Lower lobe of right lung (tissue), 2 donors: ENCODE results near the gene HAPLN3. TPM values are rescaled to one million over a fixed set of nuclear protein-coding genes. Genes with fewer than 3 reads are reported as not detected.

ENCODE experiments used
- ATAC-seq, 2 donors: fragments of 200-7000 bp; cut with Tn5 transposase; one replicate each; pipeline ENCODE4 v1.9.1; 2020 to 2022; ENCODE audit warnings: mild to moderate bottlenecking in 2 of 2, moderate library complexity in 2 of 2
- DNase-seq: peaks from one replicate; pipeline ENCODE4 v3.0.0-alpha.2; 2020
- H3K27ac ChIP-seq: fragments of 200-600 bp; one replicate; pipeline ENCODE4 v1.8.0; 2022
- H3K27me3 ChIP-seq: fragments of 200-600 bp; one replicate; pipeline ENCODE4 v1.8.0; 2022; ENCODE audit warnings: low read depth
- H3K36me3 ChIP-seq: fragments of 200-600 bp; one replicate; pipeline ENCODE4 v1.8.0; 2022; ENCODE audit warnings: mild to moderate bottlenecking
- H3K4me1 ChIP-seq: fragments of 200-600 bp; one replicate; pipeline ENCODE4 v1.8.0; 2022
- H3K4me3 ChIP-seq: fragments of 200-600 bp; one replicate; pipeline ENCODE4 v1.8.0; 2022; ENCODE audit warnings: mild to moderate bottlenecking
- H3K9me3 ChIP-seq: fragments of 200-600 bp; one replicate; pipeline ENCODE4 v1.8.0; 2022
- CTCF ChIP-seq: fragments of 200-600 bp; IDR thresholded peaks from one replicate; pipeline ENCODE4 v1.8.0; 2022; ENCODE audit warnings: antibody characterized with exemption, mild to moderate bottlenecking
- intact Hi-C: fragments of 100-400 bp; cut with DNase I; formaldehyde crosslinking; loops from one replicate; pipeline ENCODE4 v1.11.0; 2022
- total RNA-seq: library from RNA; stranded (reverse); fragmentation: NEBNext Ultra II Directional; extraction: Animal tissue kit (Norgen Biotek cat#: 25700); gene quantifications from one replicate; pipeline ENCODE4 v1.2.1, GENCODE V29; 2021
- donor health status: DM: no; HTN: yes; CAD: no; lungs with severe emphysema.

HAPLN3 gene
- total RNA-seq, 1 donor from 2014 or later = 2.7 TPM

DNA sequence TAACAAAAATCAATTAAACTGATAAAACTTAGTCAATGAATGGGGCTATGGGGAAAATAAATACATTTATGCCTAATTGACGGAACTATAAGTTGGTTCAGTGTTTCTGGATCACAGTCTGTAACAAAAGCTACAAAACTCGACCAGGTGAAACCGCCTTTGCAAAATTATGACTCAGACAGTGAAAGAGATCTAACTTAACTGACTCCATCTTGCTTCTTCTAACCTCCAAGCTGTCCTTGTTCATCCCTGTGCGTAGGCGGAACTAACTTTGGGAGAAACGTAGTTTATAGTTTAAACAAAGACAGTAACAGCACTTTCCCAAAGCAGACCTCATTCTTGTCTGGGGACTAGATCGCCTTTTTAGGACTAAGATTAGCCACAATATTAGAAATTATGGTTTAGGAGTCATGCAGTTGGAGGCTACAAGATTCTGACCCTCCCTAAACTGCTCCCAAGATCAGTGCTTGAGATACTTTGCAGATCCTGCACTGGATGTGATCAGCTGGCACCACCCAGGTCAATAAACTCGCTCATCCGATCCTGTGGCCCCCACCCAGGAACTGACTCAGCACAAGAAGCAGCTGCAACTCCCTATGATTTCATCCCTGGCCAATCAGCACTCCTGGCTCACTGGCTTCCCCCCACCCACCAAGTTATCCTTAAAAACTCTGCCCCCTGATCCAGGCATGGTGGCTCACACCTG is 25.0 kb upstream of the HAPLN3 start:
- no peaks in the 10 kb centered on the region for H3K36me3 ChIP-seq
- no peak for DNase-seq
- intact Hi-C loops = no loop called here
- no peaks in the 10 kb centered on the region for H3K9me3 ChIP-seq
- no peak overlapping the region for H3K27ac ChIP-seq
- no peaks in the 10 kb centered on the region for H3K4me1 ChIP-seq
- ATAC-seq = no peak
- TF ChIP-seq CTCF = no peak
- no peaks in the 10 kb centered on the region for H3K27me3 ChIP-seq
- no peak overlapping the region for H3K4me3 ChIP-seq

- peak; percentile 83 to 90 for ATAC-seq
- no peak for DNase-seq
- Histone ChIP-seq H3K27ac (no peak overlapping the region), H3K4me3 (no peak overlapping the region), H3K9me3 (no peaks in the 10 kb centered on the region), H3K27me3 (no peaks in the 10 kb centered on the region), H3K4me1 (peaks cover 3% of the 10 kb centered on the region), H3K36me3 (no peaks in the 10 kb centered on the region)
- no peak for TF ChIP-seq CTCF
- intact Hi-C loops = no loop called here
These were observed 23.4 kb upstream of the HAPLN3 start for GRCh38 chr15:88918738-88919137.

DNA sequence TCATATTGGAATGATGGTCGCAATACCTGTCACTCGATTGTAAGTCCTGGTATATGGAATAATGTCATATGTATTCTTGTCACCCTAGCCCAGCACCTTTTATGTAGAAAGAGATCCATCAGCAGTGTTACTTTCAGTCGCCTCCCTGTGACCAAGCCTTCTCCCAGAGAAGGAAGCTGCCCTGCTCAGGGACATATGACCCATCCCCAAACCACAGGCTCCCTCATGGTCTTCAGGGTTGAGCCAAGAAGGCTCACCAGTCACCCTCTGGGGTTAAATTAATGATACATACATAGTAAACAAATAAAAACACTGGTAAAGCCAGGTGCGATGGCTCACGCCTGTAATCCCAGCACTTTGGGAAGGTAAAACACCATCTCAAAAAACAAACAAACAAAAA is 22.4 kb upstream of the HAPLN3 start:
- H3K36me3 ChIP-seq = no peaks in the 10 kb centered on the region
- ATAC-seq (no peak), DNase-seq (no peak)
- H3K27ac ChIP-seq = no peak overlapping the region
- TF ChIP-seq CTCF = no peak
- H3K4me3 ChIP-seq = no peak overlapping the region
- peaks cover 7% of the 10 kb centered on the region for H3K4me1 ChIP-seq
- no peaks in the 10 kb centered on the region for H3K9me3 ChIP-seq
- no peaks in the 10 kb centered on the region for H3K27me3 ChIP-seq
- intact Hi-C loops = no loop called here

- Histone ChIP-seq H3K36me3 (no peaks in the 10 kb centered on the region), H3K9me3 (no peaks in the 10 kb centered on the region), H3K4me3 (no peak overlapping the region), H3K27ac (no peak overlapping the region), H3K27me3 (no peaks in the 10 kb centered on the region), H3K4me1 (peaks cover 25% of the 10 kb centered on the region)
- intact Hi-C loops = no loop called here
- no peak for ATAC-seq
- no peak for TF ChIP-seq CTCF
- no peak for DNase-seq
These were observed 20.0 kb upstream of the HAPLN3 start for GRCh38 chr15:88915354-88915753.

GRCh38 chr15:88913850-88914169 is 18.5 kb upstream of the HAPLN3 start:
- intact Hi-C loops = no loop called here
- DNase-seq = no peak
- peak overlapping the region; percentile 75 for H3K27ac ChIP-seq
- peak overlapping the region; percentile 86 for H3K4me3 ChIP-seq
- H3K36me3 ChIP-seq = peaks cover 9% of the 10 kb centered on the region
- no peaks in the 10 kb centered on the region for H3K9me3 ChIP-seq
- no peak for TF ChIP-seq CTCF
- no peak for ATAC-seq
- peaks cover 25% of the 10 kb centered on the region for H3K4me1 ChIP-seq
- H3K27me3 ChIP-seq = no peaks in the 10 kb centered on the region
